LNCAP (cell line): ENCODE results near the gene MYB.

Experiments used
- TF ChIP-seq, protein P1 (sequence below): fragments of 450-650 bp; IDR thresholded peaks from 2 replicates; pipeline ENCODE4 v1.5.1; 2017; ENCODE audit warnings: mild to moderate bottlenecking

The MYB gene

DNA sequence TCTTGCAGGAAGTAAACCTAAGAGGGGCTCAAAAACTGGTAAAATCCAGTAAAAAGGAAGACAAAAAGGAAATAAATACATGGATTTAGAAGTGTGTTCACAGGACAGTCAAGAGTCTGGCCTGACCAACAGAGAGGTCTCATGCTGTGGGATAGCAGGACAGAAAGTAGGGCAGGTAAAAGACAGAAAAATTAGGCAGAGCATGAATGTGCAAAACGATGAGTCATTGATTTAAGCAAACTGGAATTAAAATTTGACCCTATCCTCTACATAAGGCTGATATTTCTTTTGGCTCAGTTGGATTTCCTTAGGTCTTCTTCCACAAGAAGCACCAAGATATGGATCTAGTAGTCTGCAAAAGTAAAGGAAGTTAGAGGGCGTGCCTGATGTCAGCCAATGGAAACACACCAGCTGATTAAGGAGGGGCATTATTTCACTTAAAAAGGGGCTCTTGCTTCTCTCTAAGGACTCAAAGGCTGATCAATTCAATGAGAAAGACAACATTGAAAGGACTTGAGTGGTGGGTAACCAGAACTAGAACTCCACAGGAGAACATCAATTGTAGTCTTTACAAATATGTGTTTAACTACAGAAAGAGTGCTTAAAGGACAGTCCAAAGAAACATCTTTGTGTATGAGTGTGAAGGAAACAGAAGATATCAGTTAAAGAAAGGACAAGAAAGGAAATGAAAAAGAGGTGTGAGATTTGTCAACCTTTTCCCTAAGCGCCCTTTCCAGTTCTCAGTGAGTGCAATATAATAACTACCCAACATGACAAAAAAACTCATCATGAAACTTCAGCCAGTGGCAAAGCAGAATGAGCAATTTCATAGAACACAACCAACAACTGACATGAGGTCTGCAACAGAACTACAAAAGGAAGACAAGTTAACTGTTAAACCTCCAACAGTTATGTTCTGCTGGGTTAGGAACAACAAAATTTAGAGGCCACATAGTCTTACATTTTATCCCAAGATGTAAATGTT is 19.4 kb upstream of the MYB start:
- TF ChIP-seq, protein P1, sequence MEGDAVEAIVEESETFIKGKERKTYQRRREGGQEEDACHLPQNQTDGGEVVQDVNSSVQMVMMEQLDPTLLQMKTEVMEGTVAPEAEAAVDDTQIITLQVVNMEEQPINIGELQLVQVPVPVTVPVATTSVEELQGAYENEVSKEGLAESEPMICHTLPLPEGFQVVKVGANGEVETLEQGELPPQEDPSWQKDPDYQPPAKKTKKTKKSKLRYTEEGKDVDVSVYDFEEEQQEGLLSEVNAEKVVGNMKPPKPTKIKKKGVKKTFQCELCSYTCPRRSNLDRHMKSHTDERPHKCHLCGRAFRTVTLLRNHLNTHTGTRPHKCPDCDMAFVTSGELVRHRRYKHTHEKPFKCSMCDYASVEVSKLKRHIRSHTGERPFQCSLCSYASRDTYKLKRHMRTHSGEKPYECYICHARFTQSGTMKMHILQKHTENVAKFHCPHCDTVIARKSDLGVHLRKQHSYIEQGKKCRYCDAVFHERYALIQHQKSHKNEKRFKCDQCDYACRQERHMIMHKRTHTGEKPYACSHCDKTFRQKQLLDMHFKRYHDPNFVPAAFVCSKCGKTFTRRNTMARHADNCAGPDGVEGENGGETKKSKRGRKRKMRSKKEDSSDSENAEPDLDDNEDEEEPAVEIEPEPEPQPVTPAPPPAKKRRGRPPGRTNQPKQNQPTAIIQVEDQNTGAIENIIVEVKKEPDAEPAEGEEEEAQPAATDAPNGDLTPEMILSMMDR, result no peak

DNA sequence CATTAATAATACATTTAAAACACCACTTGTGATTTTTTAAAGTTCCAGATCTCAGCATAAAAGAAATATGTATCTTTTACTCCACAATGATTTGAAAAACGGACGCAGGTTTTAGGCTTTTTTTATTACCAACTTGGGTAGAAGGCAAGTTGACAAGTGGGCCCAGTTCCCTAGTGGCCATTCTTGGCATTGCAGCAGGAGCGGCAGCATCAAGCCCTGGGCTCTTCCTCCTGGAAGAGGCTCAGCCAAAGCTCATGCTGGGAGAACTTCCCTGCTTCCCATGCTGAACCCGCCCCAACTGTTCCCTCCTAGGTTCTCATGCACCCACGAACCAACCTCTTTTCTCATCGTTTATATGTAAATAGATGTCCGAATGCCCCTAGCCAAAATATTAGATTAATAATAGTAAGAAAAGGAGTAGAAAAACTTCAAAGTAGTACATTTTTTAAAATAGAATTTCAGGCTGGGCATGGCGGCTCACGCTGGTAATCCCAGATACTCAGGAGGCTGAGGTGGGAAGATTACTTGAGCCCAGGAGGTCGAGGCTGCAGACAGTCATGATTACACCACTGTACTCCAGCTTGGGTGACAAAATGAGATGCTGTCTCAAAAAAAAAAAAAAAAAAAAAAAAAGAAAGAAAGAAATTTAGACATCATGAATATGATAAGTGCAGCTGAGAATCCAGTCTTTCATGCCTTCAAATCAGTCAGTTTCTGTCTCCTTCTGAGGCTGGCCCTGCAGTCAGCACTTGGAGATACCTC is 18.2 kb upstream of the MYB start:
- TF ChIP-seq, protein P1, result peak; percentile 87

DNA sequence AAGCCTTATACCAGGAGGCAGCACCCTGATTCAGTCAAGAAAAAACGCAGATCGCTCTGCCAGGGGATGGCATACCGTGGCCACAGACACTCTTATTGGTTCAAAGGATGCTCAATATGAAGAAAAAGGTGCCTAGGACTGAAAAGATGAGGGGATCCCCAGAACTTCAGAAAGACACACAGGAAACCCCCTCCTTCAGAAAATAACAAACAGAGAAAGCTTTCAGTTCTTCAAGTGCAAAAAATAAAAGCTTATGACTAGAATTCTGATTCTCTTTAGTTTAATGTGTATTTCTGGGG is 17.7 kb upstream of the MYB start:
- TF ChIP-seq, protein P1, result no peak

DNA sequence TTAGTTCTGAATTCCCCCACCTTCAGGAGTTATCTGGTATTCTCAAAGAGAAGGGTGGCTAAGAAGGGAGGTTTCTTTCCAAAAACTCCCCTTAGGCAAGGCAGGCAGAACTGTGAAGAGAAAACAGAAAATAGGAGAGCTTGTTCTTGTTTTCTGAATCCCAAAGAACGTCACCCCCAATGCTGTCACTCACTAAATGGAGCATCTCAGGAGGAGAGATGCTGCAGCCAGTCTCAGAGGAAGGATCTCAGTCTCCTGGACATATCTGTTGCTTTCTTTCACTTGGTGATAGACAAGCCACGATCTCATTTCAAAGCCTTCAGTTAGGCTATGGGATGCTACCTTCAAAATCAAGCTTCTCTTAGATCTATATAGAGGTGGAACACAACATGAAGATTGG is 16.1 kb upstream of the MYB start:
- TF ChIP-seq, protein P1, result no peak

DNA sequence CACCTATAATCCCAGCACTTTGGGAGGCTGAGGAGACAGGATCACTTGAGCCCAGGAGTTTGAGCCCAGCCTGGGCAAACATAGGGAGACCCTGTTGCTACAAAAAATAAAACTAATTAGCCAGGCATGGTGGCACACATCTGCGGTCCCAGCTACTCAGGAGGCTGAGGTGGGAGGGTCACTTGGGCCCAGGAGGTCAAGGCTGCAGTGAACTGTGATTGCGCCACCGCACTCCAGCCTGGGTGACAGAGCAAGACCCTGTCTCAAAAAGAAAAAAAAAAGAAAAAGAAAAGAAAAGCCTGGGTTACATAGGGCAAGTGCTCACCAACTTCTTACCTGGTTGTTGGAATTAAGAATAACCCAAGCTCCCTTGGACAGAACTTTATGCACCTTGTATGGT is 14.6 kb upstream of the MYB start:
- TF ChIP-seq, protein P1, result no peak

DNA sequence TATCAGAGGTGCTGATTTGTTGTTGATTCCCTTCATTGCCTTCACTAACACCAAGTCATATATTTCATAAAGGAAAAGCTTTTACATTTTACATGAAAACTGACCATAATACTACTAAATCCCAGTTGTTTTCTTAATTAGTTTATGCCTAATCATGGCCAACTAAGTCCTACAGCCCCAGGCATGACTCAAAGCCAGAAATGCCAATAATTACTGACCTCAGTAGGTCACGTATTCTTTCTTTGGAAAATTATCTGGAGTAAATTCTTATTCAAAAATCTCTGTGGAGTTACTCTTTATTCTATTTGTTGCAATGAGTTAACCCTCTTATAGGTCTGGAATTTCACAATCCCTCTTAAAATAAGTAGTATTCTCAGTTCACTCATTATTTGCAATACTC is 13.5 kb upstream of the MYB start:
- TF ChIP-seq, protein P1, result no peak

DNA sequence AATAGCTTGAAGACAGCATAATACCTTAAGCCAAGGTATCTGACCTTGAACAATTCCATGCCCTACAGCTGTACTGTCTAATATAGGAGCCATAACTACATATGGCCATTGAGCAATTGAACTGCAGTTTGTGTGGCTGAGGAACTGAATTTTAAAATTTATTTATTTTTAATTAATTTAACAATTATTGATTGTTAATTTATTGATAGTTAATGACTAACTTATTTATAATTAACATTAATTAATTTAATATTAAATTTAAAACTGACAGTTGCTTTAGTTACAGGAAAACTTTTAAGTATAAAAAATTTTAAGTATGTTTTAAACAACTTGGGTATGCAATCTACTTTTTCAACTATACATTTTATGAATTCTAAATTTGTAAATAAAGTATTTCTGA is 12.3 kb upstream of the MYB start:
- TF ChIP-seq, protein P1, result no peak
